Caco-2 (cell line): ENCODE data around the gene ITGAV. TPM values are rescaled to one million over a fixed set of nuclear protein-coding genes. Genes with fewer than 3 reads are reported as not detected.

Experiments
- BruUV-seq: library from RNA; stranded (reverse); fragments of 400-500 nt; replicated peaks from 2 replicates; lab custom pipeline; 2021; lab: Mats Ljungman, UMichigan
- CTCF ChIA-PET: fragments of 300-600 bp; sonication (Branson Sonifier 250); formaldehyde crosslinking; loops from one replicate; lab custom pipeline; 2022; ENCODE audit warnings: antibody characterized with exemption; lab: Charles Lee
- POLR2A ChIA-PET: fragments of 300-600 bp; sonication (Branson Sonifier 250); formaldehyde crosslinking; loops from one replicate; lab custom pipeline; 2022; ENCODE audit warnings: antibody characterized with exemption; lab: Charles Lee
- DNase-seq, 2 experiments: peaks; one replicate each; pipeline versions ENCODE4 v3.0.0 to v3.0.0-alpha.2; 2020 to 2022
- H3K27me3 ChIP-seq: replicated peaks from 2 replicates; pipeline ENCODE4 v1.6.0; 2011; ENCODE audit warnings: low read length; ENCODE audit not compliant: control insufficient read depth, insufficient read depth
- H3K36me3 ChIP-seq: 2 replicates; pipeline ENCODE4 v1.5.1; 2011; ENCODE audit warnings: low read length; ENCODE audit not compliant: control insufficient read depth, insufficient read depth
- H3K4me1 ChIP-seq: fragments of 250-450 bp; sonication (Bioruptor Pico); 2 replicates; pipeline ENCODE4 v1.5.1; 2020; ENCODE audit warnings: mild to moderate bottlenecking
- H3K4me3 ChIP-seq: 2 replicates; pipeline ENCODE4 v1.5.1; 2011; ENCODE audit warnings: low read depth, mild to moderate bottlenecking, control low read depth, low read length
- H3K9me3 ChIP-seq: fragments of 250-450 bp; sonication (Bioruptor Pico); 2 replicates; pipeline ENCODE4 v1.5.1; 2020; ENCODE audit warnings: mild to moderate bottlenecking, moderate library complexity
- H3K27ac Mint-ChIP-seq: one replicate; pipeline ENCODE4 v1.8.0; 2022; ENCODE audit warnings: mixed read lengths; ENCODE audit not compliant: unreplicated experiment
- H3K27me3 Mint-ChIP-seq: one replicate; pipeline ENCODE4 v1.8.0; 2022; ENCODE audit warnings: mixed read lengths; ENCODE audit not compliant: insufficient read depth, unreplicated experiment
- H3K36me3 Mint-ChIP-seq: one replicate; pipeline ENCODE4 v1.8.0; 2022; ENCODE audit warnings: mild to moderate bottlenecking, mixed read lengths; ENCODE audit not compliant: insufficient read depth, unreplicated experiment
- H3K4me1 Mint-ChIP-seq: one replicate; pipeline ENCODE4 v1.8.0; 2022; ENCODE audit warnings: low read depth, mixed read lengths; ENCODE audit not compliant: unreplicated experiment
- H3K4me3 Mint-ChIP-seq: one replicate; pipeline ENCODE4 v1.8.0; 2022; ENCODE audit warnings: mild to moderate bottlenecking, moderate library complexity, mixed read lengths; ENCODE audit not compliant: unreplicated experiment
- H3K9me3 Mint-ChIP-seq: one replicate; pipeline ENCODE4 v1.8.0; 2022; ENCODE audit warnings: mixed read lengths; ENCODE audit not compliant: unreplicated experiment
- CTCF ChIP-seq, 2 experiments: fragments of 200-600 bp in 1 of 2; IDR thresholded peaks; 1 replicate in 1 of 2; 2 replicates in 1 of 2; pipeline versions ENCODE4 v1.5.1 to v1.8.0; 2011 to 2022; ENCODE audit warnings: antibody characterized with exemption in 1 of 2, control low read depth in 1 of 2, inconsistent platforms in 1 of 2, low read depth in 1 of 2, low read length in 1 of 2, mild to moderate bottlenecking in 1 of 2, moderate library complexity in 1 of 2; ENCODE audit not compliant: insufficient read depth in 1 of 2, severe bottlenecking in 1 of 2, unreplicated experiment in 1 of 2
- intact Hi-C: fragments of 100-400 bp; cut with micrococcal nuclease; formaldehyde crosslinking; loops from one replicate; pipeline ENCODE4 v1.10.0; 2022; ENCODE audit not compliant: unreplicated experiment
- total RNA-seq: library from RNA; stranded (reverse); gene quantifications from 2 replicates; pipeline ENCODE4 v1.2.3, GENCODE V29; 2022

ITGAV gene
- total RNA-seq, 1 experiment from 2014 or later = 42.6 TPM

DNA sequence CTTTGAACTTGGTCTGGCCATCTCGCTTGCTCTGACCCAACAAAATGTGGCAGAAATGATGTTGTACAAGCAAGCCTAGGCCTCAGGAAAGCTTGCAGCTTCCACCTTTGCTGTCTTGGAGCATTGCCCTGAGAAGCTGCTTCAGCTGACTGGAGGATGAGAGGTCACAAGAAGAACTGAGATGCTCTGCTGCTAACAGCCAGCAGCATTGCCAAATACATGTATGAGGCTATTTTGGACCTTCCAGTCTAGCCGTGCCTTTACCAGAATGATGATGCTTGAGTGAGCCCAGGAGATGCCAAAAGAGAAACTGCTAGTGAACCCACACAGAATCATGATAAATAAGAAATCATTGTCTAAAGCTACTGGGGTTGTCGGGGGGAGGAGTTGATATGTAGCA, 13.2 kb upstream of the ITGAV start:
- no TSS peak for BruUV-seq
- no peaks in the 10 kb centered on the region for H3K9me3 Mint-ChIP-seq
- Histone ChIP-seq H3K9me3 (no peaks in the 10 kb centered on the region), H3K36me3 (no peaks in the 10 kb centered on the region), H3K4me3 (no peak overlapping the region), H3K27me3 (no peaks in the 10 kb centered on the region), H3K4me1 (peaks cover 13% of the 10 kb centered on the region; the same call in 1 of the 2 replicates)
- peaks cover 14% of the 10 kb centered on the region for H3K4me1 Mint-ChIP-seq
- ChIA-PET POLR2A (interaction anchor here (0.7 kb wide), 1 partner anchor 14 kb away, joined by 5 read pairs; no protein-coding TSS in a partner anchor), CTCF (no interaction called here)
- intact Hi-C loops = no loop called here
- no peak overlapping the region for H3K27ac Mint-ChIP-seq
- H3K4me3 Mint-ChIP-seq = no peak overlapping the region
- H3K27me3 Mint-ChIP-seq = no peaks in the 10 kb centered on the region
- no peaks in the 10 kb centered on the region for H3K36me3 Mint-ChIP-seq
- no peak for TF ChIP-seq CTCF (IDR thresholded peaks at IDR 0.05; ENCODE audit: insufficient read depth in 1 of 2, low read depth in 1 of 2, low read length in 1 of 2, severe bottlenecking in 1 of 2, unreplicated experiment in 1 of 2)
- no peak for DNase-seq

DNA sequence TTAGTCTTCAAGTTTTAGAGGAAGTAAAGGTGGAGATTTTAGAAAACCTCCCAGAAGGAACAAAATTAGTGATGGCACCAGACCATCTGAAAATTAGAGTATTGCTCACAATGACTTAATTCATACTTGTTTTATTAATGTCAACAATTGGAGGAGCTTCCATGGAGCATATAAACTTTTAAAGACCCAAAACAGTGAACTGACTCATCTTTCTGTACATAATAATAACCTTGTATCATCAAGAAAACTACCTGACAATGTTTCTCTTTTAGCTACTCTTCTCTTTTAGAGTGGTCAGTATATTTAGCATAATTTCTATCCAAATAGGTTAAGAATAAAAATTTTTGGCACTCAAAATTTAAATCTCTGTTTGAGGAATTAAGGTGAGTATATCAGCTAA, 7.2 kb upstream of the ITGAV start:
- Mint-ChIP-seq H3K27ac (no peak overlapping the region), H3K4me1 (peaks cover 12% of the 10 kb centered on the region), H3K9me3 (no peaks in the 10 kb centered on the region), H3K36me3 (no peaks in the 10 kb centered on the region), H3K27me3 (no peaks in the 10 kb centered on the region), H3K4me3 (no peak overlapping the region)
- POLR2A ChIA-PET = no interaction called here
- no peak for TF ChIP-seq CTCF (IDR thresholded peaks at IDR 0.05; ENCODE audit: insufficient read depth in 1 of 2, low read depth in 1 of 2, low read length in 1 of 2, severe bottlenecking in 1 of 2, unreplicated experiment in 1 of 2)
- DNase-seq = no peak
- CTCF ChIA-PET = no interaction called here
- BruUV-seq = no TSS peak
- intact Hi-C loops = no loop called here
- Histone ChIP-seq H3K9me3 (no peaks in the 10 kb centered on the region), H3K36me3 (no peaks in the 10 kb centered on the region), H3K4me1 (peaks cover 5% of the 10 kb centered on the region; the same call in 1 of the 2 replicates), H3K27me3 (no peaks in the 10 kb centered on the region), H3K4me3 (no peak overlapping the region)

DNA sequence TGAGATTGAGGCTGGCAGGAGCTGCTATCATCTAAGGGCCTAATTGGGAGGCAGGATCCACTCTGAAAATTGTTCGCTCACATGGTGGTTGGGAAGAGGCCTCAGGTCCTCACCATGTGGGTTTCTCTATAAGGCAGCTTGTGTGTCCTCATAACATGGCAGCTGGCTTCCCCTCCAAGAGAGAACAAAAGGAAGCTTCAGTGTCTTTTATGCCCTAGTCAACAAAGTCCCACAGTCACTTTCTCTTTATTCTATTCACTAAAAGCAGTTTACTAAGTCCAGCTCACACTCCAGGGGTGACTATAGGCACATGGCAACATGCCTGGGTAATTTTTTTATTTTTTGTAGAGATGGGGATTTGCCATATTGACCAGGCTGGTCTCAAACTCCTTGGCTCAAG, 5.8 kb upstream of the ITGAV start:
- Mint-ChIP-seq H3K4me1 (peaks cover 17% of the 10 kb centered on the region), H3K27me3 (no peaks in the 10 kb centered on the region), H3K27ac (no peak overlapping the region), H3K36me3 (peaks cover 3% of the 10 kb centered on the region), H3K9me3 (no peaks in the 10 kb centered on the region), H3K4me3 (no peak overlapping the region)
- no peak overlapping the region for H3K4me3 ChIP-seq
- TF ChIP-seq CTCF (IDR thresholded peaks at IDR 0.05; ENCODE audit: insufficient read depth in 1 of 2, low read depth in 1 of 2, low read length in 1 of 2, severe bottlenecking in 1 of 2, unreplicated experiment in 1 of 2) = no peak
- intact Hi-C loops = no loop called here
- no peaks in the 10 kb centered on the region for H3K9me3 ChIP-seq
- no peaks in the 10 kb centered on the region for H3K27me3 ChIP-seq
- H3K36me3 ChIP-seq = no peaks in the 10 kb centered on the region
- POLR2A ChIA-PET = no interaction called here
- CTCF ChIA-PET = no interaction called here
- no peak for DNase-seq
- no TSS peak for BruUV-seq
- peaks cover 11% of the 10 kb centered on the region for H3K4me1 ChIP-seq
